HepG2 (cell line): ENCODE measurements around the gene TUBA4A. TPM values are rescaled to one million over a fixed set of nuclear protein-coding genes. Genes with fewer than 3 reads are reported as not detected.

Experiments
- AHR ChIP-seq: IDR thresholded peaks from 2 replicates; pipeline ENCODE4 v1.6.1; 2018; ENCODE audit warnings: missing genetic modification reagents, missing compliant biosample characterization
- DR1 ChIP-seq: sonication (generic); formaldehyde crosslinking; IDR thresholded peaks from 2 replicates; pipeline ENCODE4 v1.8.0; 2021; ENCODE audit warnings: mild to moderate bottlenecking, missing genetic modification reagents, inconsistent platforms
- GTF2F1 ChIP-seq: fragments of 150-350 bp; IDR thresholded peaks from 2 replicates; pipeline ENCODE4 v1.6.1; 2014; ENCODE audit warnings: low read length
- HHEX ChIP-seq: IDR thresholded peaks from 2 replicates; pipeline ENCODE4 v1.6.1; 2016; ENCODE audit warnings: control low read depth
- HNF4A ChIP-seq: sonication (generic); formaldehyde crosslinking; IDR thresholded peaks from 2 replicates; pipeline ENCODE4 v1.4.0; 2020; ENCODE audit warnings: missing genetic modification reagents
- KMT2A ChIP-seq: sonication (generic); formaldehyde crosslinking; IDR thresholded peaks from 2 replicates; pipeline ENCODE4 v1.4.0; 2020; ENCODE audit warnings: missing genetic modification reagents
- MLLT10 ChIP-seq: sonication (generic); formaldehyde crosslinking; IDR thresholded peaks from 2 replicates; pipeline ENCODE4 v1.4.0; 2020; ENCODE audit warnings: missing genetic modification reagents
- NR1H2 ChIP-seq: sonication (generic); formaldehyde crosslinking; IDR thresholded peaks from 2 replicates; pipeline ENCODE4 v1.8.1; 2022; ENCODE audit warnings: low read depth, missing genetic modification reagents, borderline replicate concordance
- RNF2 ChIP-seq: fragments of 450-650 bp; conservative IDR thresholded peaks from 2 replicates; pipeline ENCODE4 v1.6.1; 2016; ENCODE audit warnings: low read depth
- SMAD1 ChIP-seq: sonication (generic); formaldehyde crosslinking; IDR thresholded peaks from 2 replicates; pipeline ENCODE4 v1.4.0; 2020; ENCODE audit warnings: missing genetic modification reagents, low read depth, mild to moderate bottlenecking, borderline replicate concordance
- STAT5B ChIP-seq: sonication (generic); formaldehyde crosslinking; IDR thresholded peaks from 2 replicates; pipeline ENCODE4 v1.4.0; 2020; ENCODE audit warnings: missing genetic modification reagents
- TARDBP ChIP-seq: sonication (generic); formaldehyde crosslinking; IDR thresholded peaks from 2 replicates; pipeline ENCODE4 v1.8.0; 2022; ENCODE audit warnings: mild to moderate bottlenecking, missing genetic modification reagents
- ZNF121 ChIP-seq: sonication (generic); formaldehyde crosslinking; IDR thresholded peaks from 2 replicates; pipeline ENCODE4 v1.5.0; 2020; ENCODE audit warnings: mild to moderate bottlenecking, missing genetic modification reagents
- ZNF224 ChIP-seq: sonication (generic); formaldehyde crosslinking; IDR thresholded peaks from 2 replicates; pipeline ENCODE4 v1.5.0; 2020; ENCODE audit warnings: mild to moderate bottlenecking, missing genetic modification reagents
- ZNF296 ChIP-seq: sonication (generic); formaldehyde crosslinking; conservative IDR thresholded peaks from 2 replicates; pipeline ENCODE4 v1.5.0; 2020; ENCODE audit warnings: mild to moderate bottlenecking, missing genetic modification reagents
- ZNF30 ChIP-seq: sonication (generic); formaldehyde crosslinking; IDR thresholded peaks from 2 replicates; pipeline ENCODE4 v1.5.0; 2020; ENCODE audit warnings: mild to moderate bottlenecking, missing genetic modification reagents
- ZNF367 ChIP-seq: sonication (generic); formaldehyde crosslinking; IDR thresholded peaks from 2 replicates; pipeline ENCODE4 v1.4.0; 2020; ENCODE audit warnings: missing genetic modification reagents, borderline replicate concordance
- ZNF484 ChIP-seq: sonication (generic); formaldehyde crosslinking; IDR thresholded peaks from 2 replicates; pipeline ENCODE4 v1.5.1; 2020; ENCODE audit warnings: mild to moderate bottlenecking, low read depth, missing genetic modification reagents, borderline replicate concordance
- ZNF607 ChIP-seq: sonication (generic); formaldehyde crosslinking; IDR thresholded peaks from 2 replicates; pipeline ENCODE4 v1.5.1; 2020; ENCODE audit warnings: missing genetic modification reagents, mild to moderate bottlenecking, borderline replicate concordance
- ZNF652 ChIP-seq: IDR thresholded peaks from 2 replicates; pipeline ENCODE4 v1.6.1; 2016; ENCODE audit warnings: low read depth, borderline replicate concordance
- ZNF703 ChIP-seq: sonication (generic); formaldehyde crosslinking; IDR thresholded peaks from 2 replicates; pipeline ENCODE4 v1.5.1; 2020; ENCODE audit warnings: missing genetic modification reagents, mild to moderate bottlenecking, moderate library complexity, borderline replicate concordance
- polyA plus RNA-seq, 8 experiments: library from polyadenylated mRNA; depleted of rRNA in 3 of 8; stranded (reverse) in 7 of 8; unstranded in 1 of 8; fragments of >200 nt; fragmentation: Illumina TruSeq in 4 of 8; extraction: Trizol in 4 of 8; gene quantifications; 2 replicates each; pipeline versions ENCODE4 v1.2.1 to v1.2.3, GENCODE V29; 2011 to 2016; ENCODE audit warnings: low read depth in 4 of 8, missing spikeins in 1 of 8, mixed read lengths in 1 of 8; ENCODE audit not compliant: insufficient read depth in 1 of 8
- total RNA-seq, 5 experiments: library from RNA; depleted of rRNA; stranded (reverse); fragments of >200 nt; fragmentation: Illumina TruSeq; extraction: Trizol; gene quantifications; 2 replicates each; pipeline ENCODE4 v1.2.3, GENCODE V29; 2016; ENCODE audit warnings: low read depth in 1 of 5
- TF ChIP-seq, protein P1 (sequence below): sonication (generic); formaldehyde crosslinking; IDR thresholded peaks from 2 replicates; pipeline ENCODE4 v1.4.0; 2020; ENCODE audit warnings: mild to moderate bottlenecking, missing genetic modification reagents
- TF ChIP-seq, protein P2 (sequence below): sonication (generic); formaldehyde crosslinking; IDR thresholded peaks from 2 replicates; pipeline ENCODE4 v1.4.0; 2020; ENCODE audit warnings: mild to moderate bottlenecking, missing genetic modification reagents, borderline replicate concordance
- TF ChIP-seq, protein P3 (sequence below): IDR thresholded peaks from 2 replicates; pipeline ENCODE4 v1.6.1; 2012; ENCODE audit warnings: low read length, improper control_type of control experiment
- TF ChIP-seq, protein P4 (sequence below): sonication (generic); formaldehyde crosslinking; IDR thresholded peaks from 2 replicates; pipeline ENCODE4 v1.8.0; 2022; ENCODE audit warnings: missing genetic modification reagents, low read depth, mild to moderate bottlenecking, borderline replicate concordance

TUBA4A gene
- total and polyA plus RNA-seq, 2 of the 13 experiments (the other 11 are each of a cell fraction or from before 2014, with no cell fraction given), result 1.3 to 12.7 TPM

DNA sequence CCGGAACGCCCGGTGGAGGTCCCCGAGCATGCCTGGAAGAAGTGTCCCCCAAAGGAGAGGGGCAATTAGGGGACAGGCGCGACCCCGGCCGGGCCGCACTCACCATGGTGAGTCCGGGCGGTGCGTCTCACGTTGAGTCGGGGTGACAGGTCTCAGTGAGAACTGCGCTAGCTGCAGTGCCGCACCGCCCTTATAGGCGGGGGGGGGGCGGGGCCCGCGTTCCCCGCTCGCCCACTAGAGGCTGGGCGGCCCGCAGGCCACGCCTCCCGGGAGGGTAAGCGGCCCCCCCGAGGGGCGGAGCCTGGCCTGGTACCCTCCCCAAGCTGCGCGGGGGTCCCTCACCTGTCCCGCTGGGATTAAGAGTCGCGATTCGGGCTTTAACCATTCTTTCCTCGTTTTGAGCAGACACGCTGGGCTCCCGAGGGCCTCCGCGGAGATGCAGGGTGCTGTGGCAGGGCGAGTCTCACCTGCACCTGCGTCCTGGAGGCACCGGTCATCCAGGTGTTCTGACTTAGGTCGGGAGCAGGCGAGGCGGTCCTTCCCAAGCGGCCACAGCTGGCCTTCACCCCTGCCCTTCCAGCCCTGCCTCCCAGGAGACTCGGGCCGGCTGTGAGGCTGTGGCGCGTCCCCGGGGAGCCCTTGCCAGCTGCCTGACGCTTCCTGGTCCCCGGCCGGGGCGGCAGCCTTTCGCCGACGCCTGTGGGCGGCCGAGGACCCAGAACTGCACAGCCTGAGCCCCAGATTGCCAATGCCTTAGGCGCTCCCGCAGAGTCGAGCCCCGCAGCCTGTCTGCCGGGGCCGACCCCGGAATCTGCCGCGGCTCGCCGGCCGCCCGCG, at the start of gene TUBA4A (continued):
- 0 out of 2 replicates have a peak, but pooled peaks have one; percentile 2 for TF ChIP-seq SMAD1
- no peak for TF ChIP-seq HHEX
- TF ChIP-seq ZNF652 (CRISPR knock-in tag), result no peak
- no peak for TF ChIP-seq STAT5B
- TF ChIP-seq, protein P1, sequence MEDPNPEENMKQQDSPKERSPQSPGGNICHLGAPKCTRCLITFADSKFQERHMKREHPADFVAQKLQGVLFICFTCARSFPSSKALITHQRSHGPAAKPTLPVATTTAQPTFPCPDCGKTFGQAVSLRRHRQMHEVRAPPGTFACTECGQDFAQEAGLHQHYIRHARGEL (CRISPR knock-in tag), result no peak
- peak; percentile 81; the same call in 1 of the 2 replicates for TF ChIP-seq ZNF703 (CRISPR knock-in tag)
- no peak for TF ChIP-seq AHR (CRISPR knock-in tag)
- TF ChIP-seq, protein P2, sequence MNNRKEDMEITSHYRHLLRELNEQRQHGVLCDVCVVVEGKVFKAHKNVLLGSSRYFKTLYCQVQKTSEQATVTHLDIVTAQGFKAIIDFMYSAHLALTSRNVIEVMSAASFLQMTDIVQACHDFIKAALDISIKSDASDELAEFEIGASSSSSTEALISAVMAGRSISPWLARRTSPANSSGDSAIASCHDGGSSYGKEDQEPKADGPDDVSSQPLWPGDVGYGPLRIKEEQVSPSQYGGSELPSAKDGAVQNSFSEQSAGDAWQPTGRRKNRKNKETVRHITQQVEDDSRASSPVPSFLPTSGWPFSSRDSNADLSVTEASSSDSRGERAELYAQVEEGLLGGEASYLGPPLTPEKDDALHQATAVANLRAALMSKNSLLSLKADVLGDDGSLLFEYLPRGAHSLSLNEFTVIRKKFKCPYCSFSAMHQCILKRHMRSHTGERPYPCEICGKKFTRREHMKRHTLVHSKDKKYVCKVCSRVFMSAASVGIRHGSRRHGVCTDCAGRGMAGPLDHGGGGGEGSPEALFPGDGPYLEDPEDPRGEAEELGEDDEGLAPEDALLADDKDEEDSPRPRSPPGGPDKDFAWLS, result peak; percentile 88
- TF ChIP-seq ZNF367 (CRISPR knock-in tag), result 0 out of 2 replicates have a peak, but pooled peaks have one; percentile 23
- TF ChIP-seq ZNF224, result peak; percentile 87; the same call in 1 of the 2 replicates
- peak; percentile 54; the same call in 1 of the 2 replicates for TF ChIP-seq ZNF607 (CRISPR knock-in tag)
- TF ChIP-seq TARDBP (CRISPR knock-in tag), result 0 out of 2 replicates have a peak, but pooled peaks have one; percentile 43
- 0 out of 2 replicates have a peak, but pooled peaks have one; percentile 55 for TF ChIP-seq ZNF30 (CRISPR knock-in tag)
- TF ChIP-seq ZNF121 (CRISPR knock-in tag), result peak; percentile 38; the same call in 1 of the 2 replicates
- TF ChIP-seq HNF4A, result no peak
- TF ChIP-seq, protein P3, sequence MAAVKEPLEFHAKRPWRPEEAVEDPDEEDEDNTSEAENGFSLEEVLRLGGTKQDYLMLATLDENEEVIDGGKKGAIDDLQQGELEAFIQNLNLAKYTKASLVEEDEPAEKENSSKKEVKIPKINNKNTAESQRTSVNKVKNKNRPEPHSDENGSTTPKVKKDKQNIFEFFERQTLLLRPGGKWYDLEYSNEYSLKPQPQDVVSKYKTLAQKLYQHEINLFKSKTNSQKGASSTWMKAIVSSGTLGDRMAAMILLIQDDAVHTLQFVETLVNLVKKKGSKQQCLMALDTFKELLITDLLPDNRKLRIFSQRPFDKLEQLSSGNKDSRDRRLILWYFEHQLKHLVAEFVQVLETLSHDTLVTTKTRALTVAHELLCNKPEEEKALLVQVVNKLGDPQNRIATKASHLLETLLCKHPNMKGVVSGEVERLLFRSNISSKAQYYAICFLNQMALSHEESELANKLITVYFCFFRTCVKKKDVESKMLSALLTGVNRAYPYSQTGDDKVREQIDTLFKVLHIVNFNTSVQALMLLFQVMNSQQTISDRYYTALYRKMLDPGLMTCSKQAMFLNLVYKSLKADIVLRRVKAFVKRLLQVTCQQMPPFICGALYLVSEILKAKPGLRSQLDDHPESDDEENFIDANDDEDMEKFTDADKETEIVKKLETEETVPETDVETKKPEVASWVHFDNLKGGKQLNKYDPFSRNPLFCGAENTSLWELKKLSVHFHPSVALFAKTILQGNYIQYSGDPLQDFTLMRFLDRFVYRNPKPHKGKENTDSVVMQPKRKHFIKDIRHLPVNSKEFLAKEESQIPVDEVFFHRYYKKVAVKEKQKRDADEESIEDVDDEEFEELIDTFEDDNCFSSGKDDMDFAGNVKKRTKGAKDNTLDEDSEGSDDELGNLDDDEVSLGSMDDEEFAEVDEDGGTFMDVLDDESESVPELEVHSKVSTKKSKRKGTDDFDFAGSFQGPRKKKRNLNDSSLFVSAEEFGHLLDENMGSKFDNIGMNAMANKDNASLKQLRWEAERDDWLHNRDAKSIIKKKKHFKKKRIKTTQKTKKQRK, result no peak
- 0 out of 2 replicates have a peak, but pooled peaks have one; percentile 69 for TF ChIP-seq RNF2
- no peak for TF ChIP-seq MLLT10 (CRISPR knock-in tag)
- TF ChIP-seq GTF2F1, result no peak
- TF ChIP-seq ZNF484 (CRISPR knock-in tag), result no peak
- no peak for TF ChIP-seq ZNF296 (CRISPR knock-in tag)
- TF ChIP-seq NR1H2 (CRISPR knock-in tag), result no peak
- TF ChIP-seq, protein P4, sequence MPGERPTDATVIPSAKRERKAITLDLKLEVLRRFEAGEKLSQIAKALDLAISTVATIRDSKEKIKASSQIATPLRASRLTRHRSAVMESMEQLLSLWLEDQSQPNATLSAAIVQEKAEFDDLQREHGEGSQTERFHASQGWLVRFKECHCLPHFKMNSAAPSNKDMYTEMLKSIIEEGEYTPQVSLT (CRISPR knock-in tag), result no peak
- TF ChIP-seq DR1 (CRISPR knock-in tag), result 0 out of 2 replicates have a peak, but pooled peaks have one; percentile 33
- TF ChIP-seq KMT2A, result no peak
